SK-N-SH (cell line): ENCODE results near the gene AP3B2. TPM values are rescaled to one million over a fixed set of nuclear protein-coding genes. Genes with fewer than 3 reads are reported as not detected.

Experiments used
- CTCF ChIA-PET: fragments of 300-600, 350-600 bp; formaldehyde crosslinking; extraction: SDS; loops from one replicate; lab custom pipeline; 2021; lab: Yijun Ruan, JAX
- POLR2A ChIA-PET: fragments of 350-600 bp; sonication (Branson Sonifier 250); formaldehyde crosslinking; extraction: SDS; loops from one replicate; lab custom pipeline; 2020; ENCODE audit warnings: antibody characterized with exemption, inconsistent platforms; lab: Yijun Ruan, JAX
- DNase-seq: peaks from one replicate; pipeline ENCODE4 v3.0.0; 2012
- H2AFZ ChIP-seq: fragments of 200-600 bp; sonication (generic); 2 replicates; pipeline ENCODE4 v1.8.1; 2016; ENCODE audit warnings: antibody characterized with exemption, mild to moderate bottlenecking, low read depth
- H3F3A ChIP-seq: fragments of 200-600 bp; sonication (generic); replicated peaks from 2 replicates; pipeline ENCODE3; 2016; ENCODE audit warnings: antibody characterized with exemption, mild to moderate bottlenecking; ENCODE audit not compliant: insufficient read depth
- H3K27ac ChIP-seq, 2 experiments: fragments of 200-500 bp in 1 of 2; fragments of 200-600 bp in 1 of 2; sonication (Bioruptor generic) in 1 of 2; sonication (generic), shearing (Covaris generic) in 1 of 2; 2 replicates each; pipeline versions ENCODE4 v1.5.1 to v1.6.1; 2014 to 2016; ENCODE audit warnings: low read depth in 2 of 2, inconsistent platforms in 1 of 2, low read length in 1 of 2, mild to moderate bottlenecking in 1 of 2, mixed read lengths in 1 of 2
- H3K27me3 ChIP-seq: fragments of 200-600 bp; sonication (generic), shearing (Covaris generic); 2 replicates; pipeline ENCODE4 v1.6.1; 2016; ENCODE audit warnings: mixed run types; ENCODE audit not compliant: insufficient read depth
- H3K36me3 ChIP-seq, 2 experiments: fragments of 200-500 bp in 1 of 2; fragments of 200-600 bp in 1 of 2; sonication (Bioruptor generic) in 1 of 2; sonication (generic) in 1 of 2; replicated peaks in 1 of 2; 2 replicates each; pipeline versions ENCODE3 to v1.5.1; 2014 to 2016; ENCODE audit warnings: low read length in 1 of 2, mild to moderate bottlenecking in 1 of 2; ENCODE audit not compliant: insufficient read depth in 2 of 2, control insufficient read depth in 1 of 2
- H3K4me1 ChIP-seq, 2 experiments: fragments of 200-500 bp in 1 of 2; fragments of 200-600 bp in 1 of 2; sonication (Bioruptor generic) in 1 of 2; sonication (generic), shearing (Covaris generic) in 1 of 2; 2 replicates each; pipeline versions ENCODE4 v1.5.1 to v1.6.1; 2014 to 2016; ENCODE audit warnings: low read depth in 1 of 2, low read length in 1 of 2, mixed run types in 1 of 2; ENCODE audit not compliant: insufficient read depth in 2 of 2, control insufficient read depth in 1 of 2
- H3K4me2 ChIP-seq: fragments of 200-600 bp; sonication (generic), shearing (Covaris generic); 2 replicates; pipeline ENCODE4 v1.6.1; 2017; ENCODE audit warnings: mixed run types
- H3K4me3 ChIP-seq, 2 experiments: fragments of 200-500 bp in 1 of 2; fragments of 200-600 bp in 1 of 2; sonication (Bioruptor generic) in 1 of 2; sonication (generic), shearing (Covaris generic) in 1 of 2; 2 replicates each; pipeline versions ENCODE4 v1.5.1 to v1.8.1; 2014 to 2016; ENCODE audit warnings: low read depth in 2 of 2, inconsistent platforms in 1 of 2, low read length in 1 of 2, mild to moderate bottlenecking in 1 of 2, mixed read lengths in 1 of 2, moderate library complexity in 1 of 2
- H3K79me2 ChIP-seq: fragments of 200-600 bp; sonication (generic); 2 replicates; pipeline ENCODE4 v1.8.1; 2017; ENCODE audit warnings: mild to moderate bottlenecking; ENCODE audit not compliant: insufficient read depth
- H3K9ac ChIP-seq: fragments of 200-600 bp; sonication (generic); 2 replicates; pipeline ENCODE4 v1.6.1; 2017; ENCODE audit warnings: mixed run types
- H3K9me2 ChIP-seq: fragments of 200-600 bp; sonication (generic); 2 replicates; pipeline ENCODE4 v1.6.1; 2017; ENCODE audit warnings: mixed run types
- H3K9me3 ChIP-seq: fragments of 200-600 bp; sonication (generic); 2 replicates; pipeline ENCODE4 v1.6.1; 2017; ENCODE audit warnings: mixed run types, mild to moderate bottlenecking, moderate library complexity
- H4K20me1 ChIP-seq: fragments of 200-600 bp; sonication (generic); 2 replicates; pipeline ENCODE4 v1.6.1; 2017; ENCODE audit warnings: mild to moderate bottlenecking, mixed run types; ENCODE audit not compliant: insufficient read depth
- CHD2 ChIP-seq: fragments of 150-350 bp; IDR thresholded peaks from 2 replicates; pipeline ENCODE4 v1.6.1; 2018; ENCODE audit warnings: low read length; ENCODE audit not compliant: partially characterized antibody
- FOSL2 ChIP-seq: IDR thresholded peaks from 2 replicates; pipeline ENCODE4 v1.4.0; 2012; ENCODE audit warnings: low read depth, mild to moderate bottlenecking, moderate library complexity, borderline replicate concordance
- MAX ChIP-seq: IDR thresholded peaks from 2 replicates; pipeline ENCODE4 v1.4.0; 2012; ENCODE audit warnings: low read depth
- NRF1 ChIP-seq: IDR thresholded peaks from 2 replicates; pipeline ENCODE4 v1.6.1; 2012; ENCODE audit warnings: low read depth, mild to moderate bottlenecking, low read length
- REST ChIP-seq: IDR thresholded peaks from 2 replicates; pipeline ENCODE4 v1.6.1; 2012; ENCODE audit warnings: mild to moderate bottlenecking, low read depth, low read length, moderate library complexity
- SIN3A ChIP-seq: IDR thresholded peaks from 2 replicates; pipeline ENCODE4 v1.6.1; 2012; ENCODE audit warnings: low read depth, mild to moderate bottlenecking, low read length, moderate library complexity, borderline replicate concordance
- USF2 ChIP-seq: fragments of 150-350 bp; IDR thresholded peaks from 2 replicates; pipeline ENCODE4 v1.6.1; 2017; ENCODE audit warnings: antibody characterized with exemption, low read length, low read depth, borderline replicate concordance
- WGBS: methylation state at CpG from one replicate; pipeline ENCODE4 v1.1.6; 2017; ENCODE audit warnings: low lambda C conversion rate; 5-methylcytosine and 5-hydroxymethylcytosine counted together
- polyA plus RNA-seq, 3 experiments: library from polyadenylated mRNA; depleted of rRNA; stranded (reverse); fragments of >200 nt; gene quantifications; 2 replicates each; pipeline ENCODE4 v1.2.3, GENCODE V29; 2012

The AP3B2 gene
- polyA plus RNA-seq, 1 of the 3 experiments (the other 2 are of a cell fraction) = 0.77 TPM

GRCh38 chr15:82664021-82664420 is 45.7 kb downstream of the AP3B2 start:
- H3K9me3 ChIP-seq = no peaks in the 10 kb centered on the region

GRCh38 chr15:82663186-82663600 is 46.5 kb downstream of the AP3B2 start:
- no peak for DNase-seq
- H4K20me1 ChIP-seq = no peaks in the 10 kb centered on the region
- CTCF ChIA-PET = no interaction called here
- H2AFZ ChIP-seq = no peak overlapping the region
- H3K4me3 ChIP-seq = no peak overlapping the region
- H3K36me3 ChIP-seq = no peaks in the 10 kb centered on the region
- peak; percentile 74; the same call in 1 of the 2 replicates for TF ChIP-seq MAX
- no peak for TF ChIP-seq USF2
- peak; percentile 97 for TF ChIP-seq REST
- TF ChIP-seq, all 33 proteins: peak for 2
- Histone ChIP-seq H3K79me2 (no peaks in the 10 kb centered on the region), H3K27ac (no peak overlapping the region), H3K9ac (no peak overlapping the region), H3K9me2 (no peaks in the 10 kb centered on the region), H3K4me2 (no peak overlapping the region), H3K9me3 (no peaks in the 10 kb centered on the region), H3K27me3 (no peaks in the 10 kb centered on the region), H3F3A (no peaks in the 10 kb centered on the region), H3K4me1 (no peaks in the 10 kb centered on the region)
- POLR2A ChIA-PET = no interaction called here
- 51% methylated on average over 4 of the region's 4 CpGs for WGBS

More at GRCh38 chr15:82664021-82664420, 45.7 kb downstream of the AP3B2 start:
- H3K79me2 ChIP-seq = no peaks in the 10 kb centered on the region
- no peaks in the 10 kb centered on the region for H3K36me3 ChIP-seq
- DNase-seq = no peak
- no peak overlapping the region for H3K4me2 ChIP-seq
- no peaks in the 10 kb centered on the region for H3K27me3 ChIP-seq
- TF ChIP-seq CHD2 (no peak), SIN3A (no peak), FOSL2 (no peak), NRF1 (no peak)
- H4K20me1 ChIP-seq = no peaks in the 10 kb centered on the region
- H3K9ac ChIP-seq = no peak overlapping the region
- ChIA-PET POLR2A (interaction anchor here (1.0 kb wide), 1 partner anchor 15 kb away, joined by 4 read pairs; no protein-coding TSS in a partner anchor), CTCF (no interaction called here)
- H2AFZ ChIP-seq = no peak overlapping the region
- no peaks in the 10 kb centered on the region for H3K9me2 ChIP-seq
- H3K4me1 ChIP-seq = no peaks in the 10 kb centered on the region
- no peak overlapping the region for H3K4me3 ChIP-seq
- H3F3A ChIP-seq = no peaks in the 10 kb centered on the region
- WGBS = 57% methylated on average over 3 of the region's 5 CpGs
- no peak overlapping the region for H3K27ac ChIP-seq
